Astrocyte of the spinal cord (primary cell): ENCODE data around the gene ITGB5.
A peak's percentile ranks its signal among the peaks of the same experiment; 100 is the strongest.

Source experiments
- DNase-seq: peaks from one replicate; pipeline ENCODE4 v3.0.0; 2011; ENCODE audit warnings: low read depth, low spot score
- H3K4me3 ChIP-seq: 2 replicates; pipeline ENCODE4 v1.5.1; 2011; ENCODE audit warnings: low read depth, mild to moderate bottlenecking, low read length, moderate library complexity
- in situ Hi-C: cut with HindIII; loops from 2 replicates; pipeline ENCODE4 v1.10.0; 2017; ENCODE audit warnings: low sequenced_read_pairs
- TF ChIP-seq, protein P1 (sequence below): IDR thresholded peaks from 2 replicates; pipeline ENCODE4 v1.5.1; 2012; ENCODE audit warnings: low read depth, mild to moderate bottlenecking, low read length, inconsistent platforms

Gene ITGB5

GRCh38 chr3:124821356-124821755, 65.8 kb downstream of the ITGB5 start:
- TF ChIP-seq, protein P1, sequence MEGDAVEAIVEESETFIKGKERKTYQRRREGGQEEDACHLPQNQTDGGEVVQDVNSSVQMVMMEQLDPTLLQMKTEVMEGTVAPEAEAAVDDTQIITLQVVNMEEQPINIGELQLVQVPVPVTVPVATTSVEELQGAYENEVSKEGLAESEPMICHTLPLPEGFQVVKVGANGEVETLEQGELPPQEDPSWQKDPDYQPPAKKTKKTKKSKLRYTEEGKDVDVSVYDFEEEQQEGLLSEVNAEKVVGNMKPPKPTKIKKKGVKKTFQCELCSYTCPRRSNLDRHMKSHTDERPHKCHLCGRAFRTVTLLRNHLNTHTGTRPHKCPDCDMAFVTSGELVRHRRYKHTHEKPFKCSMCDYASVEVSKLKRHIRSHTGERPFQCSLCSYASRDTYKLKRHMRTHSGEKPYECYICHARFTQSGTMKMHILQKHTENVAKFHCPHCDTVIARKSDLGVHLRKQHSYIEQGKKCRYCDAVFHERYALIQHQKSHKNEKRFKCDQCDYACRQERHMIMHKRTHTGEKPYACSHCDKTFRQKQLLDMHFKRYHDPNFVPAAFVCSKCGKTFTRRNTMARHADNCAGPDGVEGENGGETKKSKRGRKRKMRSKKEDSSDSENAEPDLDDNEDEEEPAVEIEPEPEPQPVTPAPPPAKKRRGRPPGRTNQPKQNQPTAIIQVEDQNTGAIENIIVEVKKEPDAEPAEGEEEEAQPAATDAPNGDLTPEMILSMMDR: no peak
- H3K4me3 ChIP-seq: no peak overlapping the region
- in situ Hi-C loops: no loop called here

DNA sequence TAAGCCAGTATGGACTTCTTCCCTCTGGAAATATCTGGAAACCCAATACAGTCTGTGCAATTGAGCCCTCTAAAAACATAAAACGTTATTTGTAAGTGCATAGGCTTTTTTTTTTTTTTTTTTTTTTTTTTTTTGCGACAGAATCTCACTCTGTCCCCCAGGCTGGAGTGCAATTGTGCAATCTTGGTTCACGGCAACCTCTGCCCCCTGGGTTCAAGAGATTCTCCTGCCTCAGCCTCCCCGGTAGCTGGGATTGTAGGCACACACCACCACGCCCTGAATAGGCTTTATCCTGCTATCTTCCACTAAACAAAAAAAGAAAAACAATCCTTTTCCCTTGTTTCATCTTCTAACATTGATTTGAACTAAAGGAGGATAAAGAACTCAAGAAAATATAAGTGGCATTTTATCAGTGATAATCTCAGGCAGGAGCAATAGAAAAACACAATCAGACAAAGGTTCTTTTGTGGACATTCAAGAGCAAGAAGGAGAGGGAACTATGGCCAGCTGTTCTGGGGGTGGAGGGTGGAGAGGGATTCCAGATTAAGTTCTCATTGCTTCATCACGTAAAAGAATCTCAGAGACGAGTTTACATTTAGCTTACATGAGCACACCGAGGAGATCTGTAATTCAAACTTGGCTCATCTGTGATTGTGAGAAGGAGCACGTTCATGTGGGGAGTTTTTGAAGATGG, 68.6 kb downstream of the ITGB5 start:
- peak; percentile 27 for DNase-seq
- no peak overlapping the region for H3K4me3 ChIP-seq
- TF ChIP-seq, protein P1: no peak
- in situ Hi-C loops: no loop called here

More at GRCh38 chr3:124821356-124821755, 65.8 kb downstream of the ITGB5 start:
- no peak for DNase-seq

DNA sequence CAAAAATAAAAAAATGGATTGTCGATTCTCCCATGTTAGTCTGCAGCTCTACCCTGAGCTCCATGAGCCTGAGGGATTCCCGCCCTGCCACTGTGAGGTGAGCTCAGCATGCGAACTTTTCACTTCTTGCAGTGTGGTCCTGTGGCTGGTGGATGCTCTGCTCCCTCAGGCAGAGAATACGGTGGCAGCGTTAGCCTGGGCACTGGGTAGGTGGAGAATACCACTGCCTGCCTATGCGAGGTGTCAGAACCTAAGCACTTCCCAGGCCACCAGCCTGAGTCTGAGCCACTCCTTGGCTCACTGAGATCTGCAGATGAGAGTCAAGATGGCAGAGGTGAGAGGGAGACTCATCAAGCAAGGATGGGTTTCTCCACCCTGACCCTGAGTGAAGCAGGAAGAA, 70.1 kb downstream of the ITGB5 start:
- H3K4me3 ChIP-seq: no peak overlapping the region
- no peak for DNase-seq
- in situ Hi-C loops: no loop called here
- TF ChIP-seq, protein P1: no peak

DNA sequence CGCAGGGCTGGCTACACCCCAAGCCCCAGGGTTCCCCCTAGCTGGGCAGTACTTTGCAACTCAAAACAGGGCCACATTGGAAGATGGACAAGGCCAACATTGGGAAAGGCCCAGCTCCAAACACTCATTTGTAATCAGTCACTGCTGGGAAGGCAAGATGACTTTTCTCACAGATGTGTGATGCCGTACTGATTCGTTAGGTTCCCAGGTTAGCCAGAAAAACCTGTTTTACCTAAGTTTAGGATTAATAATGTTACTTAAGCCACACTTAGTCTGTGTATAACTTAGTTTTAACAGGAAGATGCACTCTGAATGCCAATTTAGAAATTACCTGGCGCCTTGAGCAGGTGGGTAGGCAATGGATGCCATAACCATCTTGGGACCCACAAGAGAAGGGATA, 71.0 kb downstream of the ITGB5 start:
- in situ Hi-C loops: no loop called here
- TF ChIP-seq, protein P1: no peak
- DNase-seq: no peak
- H3K4me3 ChIP-seq: no peak overlapping the region

DNA sequence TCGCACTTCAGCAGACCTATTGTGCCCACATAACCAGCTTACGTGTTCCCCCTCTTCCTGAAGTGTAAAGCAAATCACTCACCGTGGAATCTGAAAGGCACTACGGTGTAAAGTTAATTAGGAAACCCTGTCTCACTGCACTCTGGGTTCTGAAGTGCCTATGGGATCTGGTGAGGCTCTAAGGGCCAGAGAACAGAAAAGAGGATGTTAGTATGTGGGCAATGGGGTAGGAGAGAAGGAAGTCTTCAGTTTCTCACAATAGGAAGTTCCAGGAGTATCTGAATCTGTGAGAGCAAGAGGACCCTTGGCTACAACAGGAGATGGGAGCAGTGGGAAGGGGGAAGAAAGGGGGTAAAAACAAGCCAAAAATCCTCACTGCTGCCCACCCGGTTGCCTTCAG, 71.4 kb downstream of the ITGB5 start:
- no peak for DNase-seq

DNA sequence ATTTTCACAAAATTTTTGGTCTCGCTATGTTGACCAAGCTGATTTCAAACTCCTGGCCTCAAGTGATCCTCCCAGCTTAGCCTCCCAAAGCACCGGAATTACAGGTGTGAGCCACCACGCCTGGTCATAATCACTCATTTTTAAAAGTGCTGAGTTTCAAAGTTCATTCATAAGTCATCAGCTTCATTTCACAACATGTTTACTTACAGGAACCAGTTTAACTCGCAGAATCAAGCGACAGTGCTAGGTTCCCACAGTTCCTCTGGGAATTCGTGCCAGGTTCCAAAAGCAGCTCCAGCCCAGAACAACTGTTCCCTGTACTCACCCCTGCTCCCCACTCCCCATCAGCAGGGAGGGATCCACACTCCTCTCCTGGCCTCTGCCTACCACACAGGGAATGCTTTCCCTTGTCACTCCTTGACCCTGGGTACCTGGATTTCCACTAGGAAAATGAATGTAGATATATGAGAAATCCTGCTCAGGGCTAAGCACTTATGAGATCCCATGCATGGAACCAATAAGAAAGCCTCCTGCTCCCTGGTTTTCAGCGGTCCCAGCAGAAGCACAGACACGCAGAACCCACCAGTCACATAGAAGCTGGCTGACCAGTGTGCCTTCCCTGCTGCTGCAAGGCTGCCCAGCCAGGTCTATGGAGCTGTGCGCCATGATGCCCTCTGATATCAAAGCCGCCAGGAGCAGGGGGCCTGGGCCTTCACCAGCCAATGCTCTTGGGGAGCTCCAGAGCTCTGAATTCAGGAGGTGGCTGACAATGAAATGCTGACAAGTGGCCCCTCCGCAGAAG, 72.3 kb downstream of the ITGB5 start:
- in situ Hi-C loops: no loop called here
- TF ChIP-seq, protein P1: no peak
- no peak overlapping the region for H3K4me3 ChIP-seq
- DNase-seq: no peak

More for the DNA sequence above, 71.4 kb downstream of the ITGB5 start:
- in situ Hi-C loops: no loop called here
- no peak overlapping the region for H3K4me3 ChIP-seq
- TF ChIP-seq, protein P1: no peak
